ENCODE data around the gene MAP1S. TPM values are rescaled to one million over a fixed set of nuclear protein-coding genes. Genes with fewer than 3 reads are reported as not detected.
"Not testable (repeated sequence)": the region's sequence is repeated elsewhere in the genome, so short reads cannot be mapped to it uniquely, and the experiment has no call there.

Gene MAP1S
- polyA plus RNA-seq, 5 donors, result 22.2 to 41.4 (median 29.4) TPM

DNA sequence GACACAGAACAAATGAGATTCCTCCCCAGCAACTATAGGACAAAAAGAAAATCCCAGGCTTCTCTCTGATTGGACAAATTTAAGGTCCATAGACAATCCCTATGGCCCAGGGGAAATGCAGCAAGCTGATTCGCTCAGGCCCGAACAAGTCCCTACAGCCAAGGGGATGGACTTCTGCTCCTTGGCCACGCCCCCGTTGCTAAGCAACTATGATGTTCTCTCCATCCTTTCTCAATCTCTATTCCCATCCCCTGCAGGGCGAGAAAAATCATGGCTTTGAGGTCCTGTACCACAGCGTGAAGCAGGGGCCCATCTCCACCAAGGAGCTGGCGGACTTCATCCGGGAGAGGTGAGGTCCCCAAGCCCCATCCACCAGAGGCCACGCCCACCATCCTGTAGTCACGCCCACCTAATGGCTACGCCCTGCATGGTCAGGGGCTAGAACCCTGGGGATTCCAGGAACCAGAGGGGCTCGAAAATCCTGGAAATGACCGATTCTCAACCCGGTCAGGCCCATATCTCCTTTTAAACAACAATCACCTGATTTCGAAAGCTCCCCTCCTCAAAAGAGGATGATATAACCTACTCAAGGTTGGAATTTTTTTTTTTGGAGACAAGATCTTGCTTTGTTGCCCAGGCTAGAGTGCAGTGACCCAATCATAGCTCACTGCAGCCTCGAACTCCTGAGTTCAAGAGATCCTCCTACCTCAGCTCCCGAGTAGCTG is 43.4 kb downstream of the MAP1S start:
- no peak for DNase-seq

DNA sequence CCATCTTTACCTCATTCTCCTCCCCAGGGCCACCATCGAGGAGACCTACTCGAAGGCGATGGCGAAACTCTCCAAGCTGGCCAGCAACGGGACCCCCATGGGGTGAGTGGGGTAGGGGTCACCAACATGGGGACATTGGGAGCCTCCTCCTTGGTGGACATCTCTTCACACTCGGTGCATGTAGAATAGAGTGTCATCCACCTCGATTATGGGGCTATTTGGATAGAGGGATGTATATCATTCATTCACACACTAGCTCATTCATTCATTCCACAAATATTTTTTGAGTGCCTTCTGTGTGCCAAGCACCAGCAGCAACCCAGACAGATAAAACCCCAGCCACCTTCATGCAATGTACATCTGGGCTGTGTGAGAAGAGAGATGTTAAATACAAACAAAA is 45.1 kb downstream of the MAP1S start:
- DNase-seq, result no peak

DNA sequence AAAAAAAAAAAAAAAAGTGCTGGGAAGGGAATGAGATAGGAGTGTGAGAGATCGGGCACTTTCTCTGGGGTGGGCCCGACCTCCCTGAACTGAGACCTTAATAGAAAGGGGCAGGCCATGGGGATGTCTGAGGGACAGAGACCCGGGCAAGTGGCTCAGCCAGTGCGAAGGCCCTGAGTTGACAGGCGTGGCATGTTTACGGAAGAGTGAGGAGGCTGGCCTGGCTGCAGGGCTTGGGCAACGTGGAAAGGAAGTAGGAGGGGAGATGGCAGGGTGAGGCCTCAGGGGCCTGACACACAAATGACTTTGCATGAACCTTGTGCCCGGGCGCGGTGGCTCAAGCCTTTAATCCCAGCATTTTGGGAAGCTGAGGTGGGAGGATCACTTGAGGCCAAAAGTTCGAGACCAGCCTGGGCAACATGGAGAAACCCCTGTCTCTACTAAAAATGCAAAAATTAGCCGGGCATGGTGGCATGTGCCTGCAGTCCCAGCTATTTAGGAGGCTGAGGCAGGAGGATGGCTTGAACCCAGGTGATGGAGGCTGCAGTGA is 45.9 kb downstream of the MAP1S start:
- DNase-seq, result no peak

DNA sequence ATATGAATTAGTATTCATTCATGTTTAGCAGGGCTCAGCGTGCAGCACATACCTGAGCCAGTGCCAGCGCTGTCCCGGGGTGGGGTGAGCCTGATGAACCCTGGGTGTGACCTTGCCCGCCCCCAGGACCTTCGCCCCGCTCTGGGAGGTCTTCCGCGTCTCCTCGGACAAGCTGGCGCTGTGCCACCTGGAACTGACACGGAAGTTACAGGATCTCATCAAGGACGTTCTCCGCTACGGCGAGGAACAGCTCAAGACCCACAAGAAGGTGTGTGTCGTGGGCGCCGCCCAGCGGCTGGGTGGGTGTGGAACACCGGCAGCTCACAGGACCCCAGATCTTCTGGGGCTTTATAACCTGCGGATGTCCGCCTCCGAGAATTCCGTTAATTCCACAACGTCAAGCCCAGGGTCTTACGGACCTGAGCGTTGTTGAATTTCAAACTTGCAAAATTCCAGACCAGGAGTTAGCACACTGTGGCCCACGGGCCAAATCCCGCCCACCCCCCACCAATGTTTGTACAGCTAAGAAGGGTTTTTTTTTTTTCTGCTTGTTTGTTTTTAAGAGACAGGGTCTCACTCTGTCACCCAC is 47.4 kb downstream of the MAP1S start:
- DNase-seq, result peak; percentile 37 to 55

DNA sequence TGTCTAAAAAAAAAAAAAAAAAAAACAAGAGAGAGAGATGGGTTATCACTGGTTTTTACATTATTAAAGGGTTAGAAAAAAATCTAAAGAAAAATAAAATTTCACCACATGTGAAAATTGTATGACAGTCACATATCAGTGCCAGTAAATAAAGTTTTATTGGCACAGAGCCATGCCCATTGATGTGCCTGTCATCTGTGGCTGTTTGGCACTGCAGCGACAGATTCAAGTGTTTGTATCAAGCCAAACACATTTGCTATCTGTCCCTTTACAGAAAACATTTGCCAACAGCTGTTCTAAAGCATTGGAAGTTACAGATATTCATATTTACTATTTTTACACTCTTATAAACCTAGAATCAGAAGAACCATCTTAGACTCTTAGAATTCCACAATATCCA is 48.3 kb downstream of the MAP1S start:
- DNase-seq, result no peak

DNA sequence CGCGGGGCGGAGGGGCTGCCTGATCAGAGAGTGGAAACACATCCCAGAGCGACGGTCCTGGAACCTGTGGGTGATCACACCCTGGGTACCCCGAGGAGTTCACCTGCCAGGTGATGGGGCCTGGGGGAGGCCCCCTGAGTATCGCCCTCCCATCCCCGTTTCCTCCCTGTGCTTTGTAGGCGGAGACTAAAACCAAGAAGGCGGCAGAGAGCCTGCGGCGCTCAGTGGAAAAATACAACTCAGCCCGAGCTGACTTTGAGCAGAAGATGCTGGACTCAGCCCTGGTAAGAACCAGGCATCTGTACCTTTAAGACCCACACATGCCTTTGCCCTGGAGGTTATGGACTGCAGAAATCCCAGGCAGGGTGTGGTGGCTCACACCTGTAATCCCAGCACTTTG is 51.3 kb downstream of the MAP1S start:
- DNase-seq, result no peak

DNA sequence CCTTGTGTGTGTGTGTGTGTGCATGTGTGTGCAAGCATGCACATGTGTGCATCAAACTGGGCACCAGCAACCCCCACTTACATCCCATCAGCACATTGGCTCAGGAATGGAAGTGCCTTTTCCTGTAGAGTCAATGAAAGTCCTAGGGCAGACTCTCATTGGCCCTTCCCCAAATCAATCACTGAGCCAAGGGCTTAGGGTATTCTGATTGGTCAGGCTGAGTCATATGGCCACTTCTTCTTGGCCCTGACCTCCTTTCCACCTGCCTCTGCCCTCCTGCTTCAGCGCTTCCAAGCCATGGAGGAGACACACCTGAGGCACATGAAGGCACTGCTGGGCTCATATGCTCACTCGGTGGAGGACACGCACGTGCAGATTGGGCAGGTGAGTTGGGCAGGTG is 52.9 kb downstream of the MAP1S start:
- no peak for DNase-seq

DNA sequence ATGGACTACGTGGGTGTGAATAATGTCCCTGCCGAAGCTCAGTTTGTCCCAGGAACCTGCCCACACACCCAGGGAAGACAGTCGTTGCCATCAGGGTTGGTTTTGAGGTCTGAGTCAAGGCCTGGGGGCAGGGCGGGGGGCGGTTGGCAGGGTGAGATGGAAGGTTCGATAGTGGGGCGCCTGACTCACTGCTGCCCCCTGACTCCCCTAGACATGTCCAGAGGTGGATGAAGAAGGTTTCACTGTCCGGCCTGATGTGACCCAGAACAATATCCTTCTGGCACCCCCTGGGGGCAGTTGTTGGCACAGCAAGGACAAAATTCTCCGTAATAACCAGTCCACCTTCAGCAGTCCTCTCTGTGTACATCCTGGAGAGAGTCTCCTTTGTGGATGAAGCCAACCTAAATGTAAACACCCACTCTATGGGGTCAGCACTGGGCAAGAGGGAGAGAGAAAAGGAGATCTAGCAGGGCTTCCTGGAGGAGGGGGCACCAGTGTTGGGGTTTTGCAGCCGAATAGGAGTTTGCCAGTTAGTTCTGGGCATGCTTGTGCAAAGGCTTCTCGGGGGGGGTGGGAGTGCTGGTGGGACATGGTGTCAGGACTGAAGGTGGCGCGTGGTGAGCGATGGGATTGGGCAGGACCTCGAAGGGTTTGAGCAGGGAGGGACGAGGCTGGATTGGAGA is 56.1 kb downstream of the MAP1S start:
- DNase-seq, result no peak

DNA sequence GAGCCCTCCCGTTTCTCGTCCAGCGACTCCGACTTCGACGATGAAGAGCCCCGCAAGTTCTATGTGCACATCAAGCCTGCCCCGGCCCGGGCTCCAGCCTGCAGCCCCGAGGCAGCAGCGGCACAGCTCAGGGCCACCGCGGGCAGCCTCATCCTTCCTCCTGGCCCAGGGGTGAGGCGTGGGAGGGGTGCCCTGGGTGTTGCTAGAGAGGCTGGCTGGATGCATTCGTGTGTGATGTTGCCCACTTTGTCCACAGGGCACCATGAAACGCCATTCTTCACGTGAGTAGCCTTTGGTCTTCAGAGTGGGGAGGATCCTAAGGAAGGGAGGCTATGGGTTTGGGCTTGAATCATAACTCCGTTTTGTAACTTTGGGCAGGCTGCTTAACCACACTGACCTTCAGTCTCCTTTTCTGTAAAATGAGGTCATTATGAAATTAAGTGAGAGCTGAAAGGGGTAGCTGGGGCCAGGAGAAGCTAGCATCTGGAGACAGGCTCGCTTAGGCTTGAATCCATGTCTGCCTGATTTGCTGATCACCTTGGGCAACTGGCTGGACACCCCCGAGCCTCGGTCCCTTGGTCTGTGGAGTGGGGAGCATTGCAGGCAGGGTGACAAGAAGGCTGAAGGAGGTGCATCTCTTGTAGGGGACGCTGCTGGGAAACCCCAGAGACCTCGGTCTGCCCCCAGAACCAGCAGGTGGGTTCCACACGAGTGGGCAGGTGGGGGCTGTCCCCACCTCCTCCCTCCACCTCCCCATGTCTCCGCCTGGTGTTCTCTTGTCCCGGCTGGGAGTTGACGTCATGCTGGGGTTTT is 56.9 kb downstream of the MAP1S start:
- no peak for DNase-seq

DNA sequence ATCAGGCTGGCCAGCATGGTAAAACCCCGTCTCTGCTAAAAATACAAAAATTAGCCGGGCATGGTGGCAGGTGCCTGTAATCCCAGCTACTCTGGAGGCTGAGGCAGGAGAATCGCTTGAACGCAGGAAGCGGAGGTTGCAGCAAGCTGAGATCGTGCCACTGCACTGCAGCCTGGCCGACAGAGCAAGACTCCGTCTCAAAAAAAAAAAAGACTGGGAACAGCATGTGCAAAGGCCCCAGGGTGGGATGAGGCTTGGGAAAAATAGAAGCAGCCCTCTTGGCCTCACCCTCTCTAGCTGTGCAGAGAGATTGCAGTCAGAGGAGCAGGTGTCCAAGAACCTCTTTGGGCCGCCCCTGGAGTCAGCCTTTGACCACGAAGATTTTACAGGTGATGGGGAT is 58.6 kb downstream of the MAP1S start:
- DNase-seq, result not testable (repeated sequence)

DNA sequence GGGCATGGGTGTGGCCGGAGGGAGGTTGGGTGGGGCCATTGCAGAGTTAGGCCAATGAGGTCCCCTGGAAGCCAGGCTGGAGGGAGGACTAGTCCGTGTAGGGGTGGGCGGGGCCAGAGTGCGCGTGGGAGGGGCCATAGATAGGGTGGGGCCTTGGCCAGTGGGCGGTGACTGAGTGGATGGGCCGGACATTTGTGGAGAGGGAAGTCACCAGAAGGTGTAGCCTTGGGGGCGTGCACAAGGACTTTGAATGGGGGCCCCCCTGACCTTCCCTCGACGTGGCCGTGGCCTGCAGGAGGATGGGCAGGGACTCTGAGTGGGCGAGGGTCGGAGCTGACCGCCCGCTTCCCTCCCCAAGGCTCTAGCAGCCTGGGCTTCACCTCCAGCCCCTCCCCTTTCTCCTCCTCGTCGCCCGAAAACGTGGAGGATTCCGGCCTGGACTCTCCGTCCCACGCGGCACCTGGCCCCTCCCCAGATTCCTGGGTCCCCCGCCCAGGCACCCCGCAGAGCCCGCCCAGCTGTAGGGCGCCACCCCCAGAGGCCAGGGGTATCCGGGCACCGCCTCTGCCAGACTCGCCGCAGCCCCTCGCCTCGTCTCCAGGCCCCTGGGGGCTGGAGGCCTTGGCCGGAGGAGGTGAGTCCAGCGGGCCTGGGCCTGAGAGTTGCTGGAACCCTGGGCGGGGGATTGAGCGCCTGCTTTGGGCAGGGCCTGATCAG is 59.1 kb downstream of the MAP1S start:
- no peak for DNase-seq

DNA sequence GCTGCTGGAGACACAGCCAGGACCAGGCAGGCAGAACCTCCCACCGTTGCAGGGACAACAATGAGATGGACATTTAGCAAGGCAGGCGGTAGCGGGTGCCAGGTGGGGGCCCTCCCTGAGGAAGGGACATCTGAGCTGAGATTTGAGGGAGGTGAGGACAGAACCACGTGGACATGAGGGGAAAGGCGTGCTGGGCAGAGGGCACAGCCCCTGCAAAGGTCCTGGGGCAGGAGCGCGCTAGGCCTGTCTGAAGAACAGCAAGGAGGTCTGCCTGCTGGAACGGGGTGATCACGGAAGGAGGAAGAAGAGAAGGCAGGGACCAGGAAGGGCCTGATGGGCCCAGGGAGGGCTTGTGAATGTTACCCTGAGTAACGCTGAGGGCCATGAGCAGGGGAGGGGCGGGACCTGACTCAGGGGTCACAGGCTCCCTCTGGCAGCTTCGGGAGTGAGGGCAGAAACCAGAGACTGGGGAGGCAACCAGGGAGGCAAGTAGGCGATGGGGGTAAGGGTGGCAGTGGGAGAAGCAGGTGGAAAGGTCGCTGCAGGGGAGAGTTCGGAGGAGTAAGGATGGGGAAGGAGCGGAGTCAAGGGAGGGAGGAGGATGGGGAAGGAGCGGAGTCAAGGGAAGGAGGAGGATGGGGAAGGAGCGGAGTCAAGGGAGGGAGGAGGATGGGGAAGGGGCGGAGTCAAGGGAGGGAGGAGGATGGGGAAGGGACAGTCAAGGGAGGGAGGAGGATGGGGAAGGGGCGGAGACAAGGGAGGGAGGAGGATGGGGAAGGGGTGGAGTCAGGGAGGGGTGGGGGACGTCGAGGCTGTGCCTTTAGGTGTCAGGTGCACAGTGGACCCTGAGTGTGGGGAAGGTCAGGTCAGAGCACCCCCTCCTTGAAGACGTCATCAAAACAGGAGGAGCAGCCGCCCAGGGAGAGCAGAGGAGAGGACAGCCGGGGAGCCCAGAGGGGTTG is 60.0 kb downstream of the MAP1S start:
- DNase-seq, result no peak

DNA sequence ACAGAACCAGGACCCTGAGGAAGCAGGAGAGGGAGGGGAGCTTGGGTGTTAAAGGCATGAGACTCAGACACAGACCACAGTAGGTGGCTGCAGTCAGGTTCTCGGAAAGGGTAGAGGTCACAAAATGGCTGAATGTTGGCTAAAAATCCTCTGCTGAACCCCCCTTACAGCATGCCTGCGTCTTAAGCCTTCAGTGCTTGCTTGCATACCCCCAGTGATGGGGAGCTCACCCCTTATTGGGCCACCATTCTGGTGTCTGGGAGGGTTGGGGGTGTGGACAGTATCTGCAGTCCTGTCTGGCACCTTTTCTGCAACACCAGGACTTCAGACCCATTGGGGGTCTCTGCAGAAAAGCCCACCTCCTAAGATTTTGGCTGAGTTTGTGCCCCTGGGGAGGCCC is 61.5 kb downstream of the MAP1S start:
- DNase-seq, result no peak

DNA sequence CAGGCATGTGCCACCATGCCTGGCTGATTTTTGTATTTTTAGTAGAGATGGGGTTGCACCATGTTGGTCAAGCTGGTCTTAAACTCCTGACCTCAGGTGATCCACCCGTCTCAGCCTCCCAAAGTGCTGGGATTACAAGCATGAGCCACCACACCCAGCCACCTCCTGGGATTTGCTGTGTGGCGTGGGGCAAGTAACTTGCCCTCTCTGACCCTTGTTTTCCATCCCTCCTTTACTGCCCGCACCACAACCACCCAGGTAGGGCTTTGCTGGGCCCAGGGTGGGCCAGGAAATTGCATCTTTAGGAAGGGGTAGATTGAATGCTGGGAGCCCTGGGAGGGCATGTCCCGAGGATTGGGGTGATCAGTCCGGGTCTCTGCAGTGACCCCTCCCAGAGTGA is 64.4 kb downstream of the MAP1S start:
- DNase-seq, result not testable (repeated sequence)

Other genes with a start within 250 kb of the MAP1S start
- gene SLC27A1, start 249.0 kb upstream of the MAP1S start, polyA plus RNA-seq (ENCODE audit: insufficient read depth in 1 of 5, insufficient read length in 5 of 5, low replicate concordance in 1 of 5), result 10 to 100 TPM; 17.0 to 28.4 (median 25.1) TPM
- gene PGLS, start 207.8 kb upstream of the MAP1S start, polyA plus RNA-seq (ENCODE audit: insufficient read depth in 1 of 5, insufficient read length in 5 of 5, low replicate concordance in 1 of 5), result 100 to 1,000 TPM in 1 of 5 donors, 10 to 100 TPM in 4; 55.1 to 105 (median 65.2) TPM
- 10 to 100 TPM; 51.9 to 71.3 (median 63.0) TPM for gene COLGALT1, start 163.8 kb upstream of the MAP1S start, polyA plus RNA-seq (ENCODE audit: insufficient read depth in 1 of 5, insufficient read length in 5 of 5, low replicate concordance in 1 of 5)
- gene UNC13A, start 31.1 kb upstream of the MAP1S start, polyA plus RNA-seq (ENCODE audit: insufficient read depth in 1 of 5, insufficient read length in 5 of 5, low replicate concordance in 1 of 5), result under 1 TPM; 0.62 to 0.86 (median 0.73) TPM
- 1 to 10 TPM in 3 of 5 donors, under 1 TPM in 2; 0.46 to 1.3 (median 1.2) TPM for gene FCHO1, start 32.0 kb downstream of the MAP1S start, polyA plus RNA-seq (ENCODE audit: insufficient read depth in 1 of 5, insufficient read length in 5 of 5, low replicate concordance in 1 of 5)
- gene B3GNT3, start 75.7 kb downstream of the MAP1S start, polyA plus RNA-seq (ENCODE audit: insufficient read depth in 1 of 5, insufficient read length in 5 of 5, low replicate concordance in 1 of 5), result under 1 TPM in 2 of 5 donors, not detected in 3; 0.10 to 0.12 TPM
- gene INSL3, start 102.0 kb downstream of the MAP1S start, polyA plus RNA-seq (ENCODE audit: insufficient read depth in 1 of 5, insufficient read length in 5 of 5, low replicate concordance in 1 of 5), result under 1 TPM in 1 of 5 donors, not detected in 4; 0.28 TPM
- gene JAK3, start 128.5 kb downstream of the MAP1S start, polyA plus RNA-seq (ENCODE audit: insufficient read depth in 1 of 5, insufficient read length in 5 of 5, low replicate concordance in 1 of 5), result 1 to 10 TPM; 1.9 to 3.4 (median 2.8) TPM
- 1,000 to 10,000 TPM in 3 of 5 donors, 100 to 1,000 TPM in 2; 990 to 2,008 (median 1,110) TPM for gene RPL18A, start 140.4 kb downstream of the MAP1S start, polyA plus RNA-seq (ENCODE audit: insufficient read depth in 1 of 5, insufficient read length in 5 of 5, low replicate concordance in 1 of 5)
- gene SLC5A5, start 152.5 kb downstream of the MAP1S start, polyA plus RNA-seq (ENCODE audit: insufficient read depth in 1 of 5, insufficient read length in 5 of 5, low replicate concordance in 1 of 5), result under 1 TPM in 4 of 5 donors, not detected in 1; 0.05 to 0.13 (median 0.08) TPM
- gene CCDC124, start 213.5 kb downstream of the MAP1S start, polyA plus RNA-seq (ENCODE audit: insufficient read depth in 1 of 5, insufficient read length in 5 of 5, low replicate concordance in 1 of 5), result 10 to 100 TPM; 36.0 to 90.2 (median 46.2) TPM
- gene KCNN1, start 247.6 kb downstream of the MAP1S start, polyA plus RNA-seq (ENCODE audit: insufficient read depth in 1 of 5, insufficient read length in 5 of 5, low replicate concordance in 1 of 5), result 1 to 10 TPM; 1.5 to 2.7 (median 1.8) TPM

All from right lung (tissue), 5 donors.